ENCODE measurements around the gene HMGN3.

Gene HMGN3

GRCh38 chr6:79184641-79185040 is 49.8 kb downstream of the HMGN3 start:
- no peak for DNase-seq (ENCODE audit: low spot score)

GRCh38 chr6:79184086-79184485 is 50.4 kb downstream of the HMGN3 start:
- DNase-seq (ENCODE audit: low spot score) = no peak

- DNase-seq (ENCODE audit: low spot score) = no peak
Observed at GRCh38 chr6:79180052-79180451, 54.4 kb downstream of the HMGN3 start.

GRCh38 chr6:79173378-79173777 is 61.1 kb downstream of the HMGN3 start:
- no peak for DNase-seq (ENCODE audit: low spot score)

- DNase-seq (ENCODE audit: low spot score) = no peak
Observed at GRCh38 chr6:79170959-79171358, 63.5 kb downstream of the HMGN3 start.

GRCh38 chr6:79170431-79170830 is 64.1 kb downstream of the HMGN3 start:
- DNase-seq (ENCODE audit: low spot score) = no peak

- no peak for DNase-seq (ENCODE audit: low spot score)
Observed at GRCh38 chr6:79168695-79168980, 65.8 kb downstream of the HMGN3 start.

GRCh38 chr6:79167931-79168694 is 66.4 kb downstream of the HMGN3 start:
- no peak for DNase-seq (ENCODE audit: low spot score)

GRCh38 chr6:79159846-79160245 is 74.6 kb downstream of the HMGN3 start:
- DNase-seq (ENCODE audit: low spot score) = no peak

- DNase-seq (ENCODE audit: low spot score) = no peak
Observed at GRCh38 chr6:79158856-79159516, 75.5 kb downstream of the HMGN3 start.

GRCh38 chr6:79157961-79158644 is 76.4 kb downstream of the HMGN3 start:
- DNase-seq (ENCODE audit: low spot score) = no peak

GRCh38 chr6:79152269-79152737 is 82.2 kb downstream of the HMGN3 start:
- no peak for DNase-seq (ENCODE audit: low spot score)

All from Ammon's horn (tissue), 1 donor.